ENCODE results near the gene PLD1. TPM values are rescaled to one million over a fixed set of nuclear protein-coding genes. Genes with fewer than 3 reads are reported as not detected.

PLD1 gene
- total RNA-seq, 6 experiments from 2014 or later, result 13.3 to 29.9 (median 18.5) TPM

DNA sequence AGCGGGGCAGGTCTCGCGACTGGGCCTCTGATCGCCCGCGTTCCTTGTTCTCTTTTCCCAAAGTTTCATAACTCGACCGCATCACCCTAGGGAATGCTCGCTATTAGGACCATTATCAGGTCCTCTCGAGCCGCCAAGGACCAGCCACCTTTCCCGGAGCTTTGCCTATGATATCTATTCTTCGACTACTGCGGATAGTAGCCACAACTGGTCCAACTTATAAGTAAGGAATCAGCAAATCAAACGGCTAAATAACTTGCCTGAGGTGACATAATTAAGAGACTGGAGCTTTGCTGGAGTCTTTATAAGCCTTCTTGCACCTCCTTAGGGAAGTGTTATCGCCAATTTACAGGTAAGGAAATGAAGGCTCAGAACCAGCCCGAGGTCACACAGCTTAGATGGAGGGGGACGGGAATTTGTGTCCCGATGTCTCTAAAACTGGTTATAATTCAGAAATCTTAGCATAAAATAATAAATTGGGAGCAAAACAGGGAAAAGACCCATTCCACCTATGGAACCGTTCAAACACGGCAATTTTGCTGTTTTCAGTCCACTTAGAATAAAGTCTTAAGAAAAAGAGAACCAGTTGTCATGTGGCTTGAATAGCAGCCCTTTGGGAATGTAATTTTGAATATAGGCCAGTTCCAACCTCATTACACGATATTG is 479 bp upstream of the PLD1 start:
- Histone ChIP-seq H3K9me3 (no peaks in the 10 kb centered on the region), H3K27ac (peak overlapping the region; percentile 81 to 96 (median 92)), H3K4me1 (peaks cover 0 to 22% (median 6%) of the 10 kb centered on the region in 4 donors), H3K4me3 (peak overlapping the region; percentile 65 to 78 (median 77)), H3K27me3 (no peaks in the 10 kb centered on the region), H3K36me3 (no peaks in the 10 kb centered on the region)
- ATAC-seq, result no peak
- WGBS (ENCODE audit: insufficient coverage, low coverage, low lambda C conversion rate, missing lambda C conversion rate), result 24% methylated on average over 18 of the region's 22 CpGs
- TF ChIP-seq POLR2A (IDR thresholded peaks at IDR 0.05), result peak; percentile 47
- TF ChIP-seq, protein P1, sequence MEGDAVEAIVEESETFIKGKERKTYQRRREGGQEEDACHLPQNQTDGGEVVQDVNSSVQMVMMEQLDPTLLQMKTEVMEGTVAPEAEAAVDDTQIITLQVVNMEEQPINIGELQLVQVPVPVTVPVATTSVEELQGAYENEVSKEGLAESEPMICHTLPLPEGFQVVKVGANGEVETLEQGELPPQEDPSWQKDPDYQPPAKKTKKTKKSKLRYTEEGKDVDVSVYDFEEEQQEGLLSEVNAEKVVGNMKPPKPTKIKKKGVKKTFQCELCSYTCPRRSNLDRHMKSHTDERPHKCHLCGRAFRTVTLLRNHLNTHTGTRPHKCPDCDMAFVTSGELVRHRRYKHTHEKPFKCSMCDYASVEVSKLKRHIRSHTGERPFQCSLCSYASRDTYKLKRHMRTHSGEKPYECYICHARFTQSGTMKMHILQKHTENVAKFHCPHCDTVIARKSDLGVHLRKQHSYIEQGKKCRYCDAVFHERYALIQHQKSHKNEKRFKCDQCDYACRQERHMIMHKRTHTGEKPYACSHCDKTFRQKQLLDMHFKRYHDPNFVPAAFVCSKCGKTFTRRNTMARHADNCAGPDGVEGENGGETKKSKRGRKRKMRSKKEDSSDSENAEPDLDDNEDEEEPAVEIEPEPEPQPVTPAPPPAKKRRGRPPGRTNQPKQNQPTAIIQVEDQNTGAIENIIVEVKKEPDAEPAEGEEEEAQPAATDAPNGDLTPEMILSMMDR (IDR thresholded peaks at IDR 0.05), result no peak
- intact Hi-C loops (cut with DNase I), result no loop called here
- DNase-seq, result no peak

DNA sequence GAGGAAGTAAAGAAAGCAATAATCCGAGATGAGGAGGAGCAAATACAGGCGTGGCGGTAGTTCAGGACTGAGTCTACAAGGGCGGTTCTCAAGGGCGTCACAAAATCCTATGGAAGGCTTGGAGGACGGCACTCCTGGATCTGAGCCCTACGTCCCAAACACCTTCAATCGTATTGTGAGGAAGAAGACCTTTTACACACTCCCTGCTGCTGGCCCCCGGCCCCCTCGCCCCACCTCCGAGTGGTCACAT is 747 bp downstream of the PLD1 start:
- no peak for TF ChIP-seq POLR2A (IDR thresholded peaks at IDR 0.05)
- TF ChIP-seq, protein P1 (IDR thresholded peaks at IDR 0.05), result no peak
- Histone ChIP-seq H3K27ac (peak overlapping the region; percentile 81 to 96 (median 92)), H3K4me1 (peaks cover 0 to 25% (median 7%) of the 10 kb centered on the region in 4 donors), H3K36me3 (no peaks in the 10 kb centered on the region), H3K4me3 (peak overlapping the region; percentile 65 to 78 (median 77)), H3K27me3 (no peaks in the 10 kb centered on the region), H3K9me3 (no peaks in the 10 kb centered on the region)
- no peak for DNase-seq
- ATAC-seq, result peak; percentile 18 to 31 (median 28)
- intact Hi-C loops (cut with DNase I), result no loop called here
- 0% methylated on average over 7 of the region's 11 CpGs for WGBS (ENCODE audit: insufficient coverage, low coverage, low lambda C conversion rate, missing lambda C conversion rate)

DNA sequence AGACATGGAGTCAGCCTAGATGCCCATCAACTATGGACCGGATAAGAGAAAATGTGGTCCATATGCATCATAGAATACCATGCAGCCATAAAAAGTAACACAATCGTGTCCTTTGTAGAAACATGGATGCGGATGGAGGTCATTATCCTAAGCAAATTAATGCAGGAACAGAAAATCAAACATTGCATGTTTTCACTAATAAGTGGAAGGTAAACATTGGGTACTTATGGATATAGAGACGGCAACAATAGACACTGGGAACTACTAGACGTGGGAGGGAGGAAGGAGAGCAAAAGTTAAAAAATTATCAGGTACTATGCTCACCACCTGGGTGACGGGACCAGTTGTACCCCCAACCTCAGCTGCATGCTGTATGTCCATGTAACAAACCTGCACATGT is 2.5 kb downstream of the PLD1 start:
- TF ChIP-seq POLR2A (IDR thresholded peaks at IDR 0.05), result no peak
- TF ChIP-seq, protein P1 (IDR thresholded peaks at IDR 0.05), result no peak
- Histone ChIP-seq H3K27ac (no peak overlapping the region), H3K27me3 (no peaks in the 10 kb centered on the region), H3K4me1 (peaks cover 0 to 25% (median 7%) of the 10 kb centered on the region in 4 donors), H3K9me3 (no peaks in the 10 kb centered on the region), H3K4me3 (no peak overlapping the region), H3K36me3 (no peaks in the 10 kb centered on the region)
- WGBS (ENCODE audit: insufficient coverage, low coverage, low lambda C conversion rate, missing lambda C conversion rate), result 93% methylated on average over 6 of the region's 6 CpGs
- no peak for DNase-seq
- intact Hi-C loops (cut with DNase I), result no loop called here
- ATAC-seq, result no peak

DNA sequence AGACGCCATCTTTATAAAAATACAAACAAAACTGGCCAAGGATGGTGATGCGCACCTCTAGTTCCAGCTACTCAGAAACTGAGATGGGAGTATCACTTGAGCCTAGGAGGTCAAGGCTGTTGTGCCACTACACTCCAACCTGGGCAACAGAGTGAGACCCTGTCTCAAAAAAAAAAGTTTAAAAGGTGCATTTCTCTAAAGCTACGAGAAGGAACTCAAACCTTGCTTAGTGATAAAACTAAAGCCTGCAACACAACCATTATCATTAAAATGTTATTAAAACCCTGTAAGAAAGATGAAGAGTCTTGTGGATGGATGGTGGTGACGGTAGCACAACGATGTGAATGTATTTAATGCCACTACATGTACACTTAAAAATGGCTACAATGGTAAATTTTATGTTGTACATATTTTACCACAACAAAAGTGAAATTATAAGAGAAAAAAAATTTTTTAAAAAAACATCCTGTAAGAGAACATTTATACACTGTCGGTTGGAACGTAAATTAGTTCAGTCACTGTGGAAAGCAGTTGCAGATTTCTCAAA is 3.1 kb downstream of the PLD1 start:
- H3K36me3 ChIP-seq, result no peaks in the 10 kb centered on the region
- H3K27ac ChIP-seq, result peak overlapping the region; percentile 18 to 64 (median 31)
- peaks cover 0 to 25% (median 7%) of the 10 kb centered on the region in 4 donors for H3K4me1 ChIP-seq
- ATAC-seq, result no peak
- H3K4me3 ChIP-seq, result no peak overlapping the region
- no peaks in the 10 kb centered on the region for H3K27me3 ChIP-seq
- intact Hi-C loops (cut with DNase I), result no loop called here
- DNase-seq, result no peak
- TF ChIP-seq POLR2A (IDR thresholded peaks at IDR 0.05), result no peak
- TF ChIP-seq, protein P1 (IDR thresholded peaks at IDR 0.05), result no peak
- no peaks in the 10 kb centered on the region for H3K9me3 ChIP-seq
- 92% methylated on average over 7 of the region's 7 CpGs for WGBS (ENCODE audit: insufficient coverage, low coverage, low lambda C conversion rate, missing lambda C conversion rate)

Measured in right lobe of liver (tissue), 6 donors.